Upper lobe of left lung (tissue), 6 donors: ENCODE measurements around the gene CRB1. TPM values are rescaled to one million over a fixed set of nuclear protein-coding genes. Genes with fewer than 3 reads are reported as not detected.

ENCODE experiments used
- ATAC-seq, 2 donors: fragments of 200-7000 bp; cut with Tn5 transposase; one replicate each; pipeline ENCODE4 v1.9.1; 2022; ENCODE audit warnings: mild to moderate bottlenecking in 2 of 2, moderate library complexity in 2 of 2; ENCODE audit not compliant: low FRiP score in 2 of 2
- DNase-seq, 2 donors: peaks; one replicate each; pipeline ENCODE4 v3.0.0-alpha.2; 2019 to 2020
- H3K27ac ChIP-seq, 4 donors: fragments of 200-600 bp; sonication (generic); one replicate each; pipeline ENCODE4 v1.5.1; 2016 to 2019
- H3K27me3 ChIP-seq, 4 donors: fragments of 200-600 bp; sonication (generic); one replicate each; pipeline ENCODE4 v1.5.1; 2017 to 2019
- H3K36me3 ChIP-seq, 4 donors: fragments of 200-600 bp; sonication (generic); one replicate each; pipeline ENCODE4 v1.5.1; 2016 to 2019
- H3K4me1 ChIP-seq, 4 donors: fragments of 200-600 bp; sonication (generic); one replicate each; pipeline ENCODE4 v1.5.1; 2018 to 2019
- H3K4me3 ChIP-seq, 4 donors: fragments of 200-600 bp; sonication (generic); one replicate each; pipeline ENCODE4 v1.5.1; 2017 to 2019; ENCODE audit warnings: mild to moderate bottlenecking in 2 of 4, moderate library complexity in 1 of 4
- H3K9me3 ChIP-seq, 4 donors: fragments of 200-600 bp; sonication (generic); one replicate each; pipeline ENCODE4 v1.5.1; 2018 to 2019
- CTCF ChIP-seq, 6 experiments: fragments of 450-650 bp in 4 of 6; fragments of 200-600 bp in 2 of 6; sonication (generic) in 2 of 6; IDR thresholded peaks; one replicate each; pipeline ENCODE4 v1.5.1; 2016 to 2019; ENCODE audit warnings: antibody characterized with exemption in 6 of 6
- EP300 ChIP-seq, 4 donors: sonication (generic); formaldehyde crosslinking; IDR thresholded peaks; one replicate each; pipeline ENCODE4 v1.5.1; 2017; ENCODE audit warnings: antibody characterized with exemption in 4 of 4, control low read depth in 2 of 4
- POLR2A ChIP-seq, 4 donors: fragments of 450-650 bp; IDR thresholded peaks; one replicate each; pipeline ENCODE4 v1.5.1; 2016 to 2017; ENCODE audit warnings: antibody characterized with exemption in 4 of 4, mild to moderate bottlenecking in 2 of 4
- POLR2AphosphoS5 ChIP-seq, 2 donors: sonication (generic); formaldehyde crosslinking; IDR thresholded peaks; one replicate each; pipeline ENCODE4 v1.5.1; 2017; ENCODE audit warnings: antibody characterized with exemption in 2 of 2
- WGBS, 2 donors: methylation state at CpG; one replicate each; pipeline ENCODE4 v1.1.5; 2017 to 2018; 5-methylcytosine and 5-hydroxymethylcytosine counted together
- total RNA-seq, 6 donors: library from RNA; depleted of rRNA in 4 of 6; stranded (reverse); fragments of >200 nt in 4 of 6; gene quantifications; one replicate each; pipeline versions ENCODE4 v1.1.0 to v1.2.1, GENCODE V29; 2016 to 2021
- donor health status: DM: no; HTN: no; CAD: no; lungs with moderate emphysema.
- donor health status: DM: no; HTN: yes; CAD: no; lungs with severe emphysema.

The CRB1 gene
- total RNA-seq, 6 donors from 2014 or later = 0.11 to 0.98 (median 0.15) TPM; not detected in 1

- Histone ChIP-seq H3K27ac (no peak overlapping the region), H3K27me3 (no peaks in the 10 kb centered on the region), H3K9me3 (no peaks in the 10 kb centered on the region), H3K4me1 (no peaks in the 10 kb centered on the region), H3K4me3 (no peak overlapping the region), H3K36me3 (no peaks in the 10 kb centered on the region)
- no peak for TF ChIP-seq POLR2AphosphoS5 (IDR thresholded peaks at IDR 0.05)
- no peak for TF ChIP-seq EP300 (IDR thresholded peaks at IDR 0.05)
- no peak for TF ChIP-seq CTCF (IDR thresholded peaks at IDR 0.05)
- no peak for TF ChIP-seq POLR2A (IDR thresholded peaks at IDR 0.05)
- 68 to 70% methylated on average over 2 of the region's 2 CpGs for WGBS, 2 donors
- no peak for DNase-seq
- ATAC-seq = no peak
Observed at GRCh38 chr1:197250616-197251015, 17.4 kb upstream of the CRB1 start.

- ATAC-seq (no peak), DNase-seq (no peak)
- Histone ChIP-seq H3K4me1 (no peaks in the 10 kb centered on the region), H3K9me3 (no peaks in the 10 kb centered on the region), H3K27me3 (no peaks in the 10 kb centered on the region), H3K36me3 (no peaks in the 10 kb centered on the region), H3K4me3 (no peak overlapping the region), H3K27ac (no peak overlapping the region)
- TF ChIP-seq POLR2AphosphoS5 (IDR thresholded peaks at IDR 0.05) (no peak), POLR2A (IDR thresholded peaks at IDR 0.05) (no peak), EP300 (IDR thresholded peaks at IDR 0.05) (no peak), CTCF (IDR thresholded peaks at IDR 0.05) (no peak)
- WGBS, 2 donors = 54 to 63% methylated on average over 4 of the region's 4 CpGs
Observed at GRCh38 chr1:197252973-197253372, 15.1 kb upstream of the CRB1 start.

GRCh38 chr1:197254866-197255265 lies 13.2 kb upstream of the CRB1 start:
- TF ChIP-seq POLR2AphosphoS5 (IDR thresholded peaks at IDR 0.05) (no peak), EP300 (IDR thresholded peaks at IDR 0.05) (no peak), CTCF (IDR thresholded peaks at IDR 0.05) (no peak), POLR2A (IDR thresholded peaks at IDR 0.05) (no peak)
- 31 to 46% methylated on average over 1 of the region's 1 CpG for WGBS, 2 donors
- no peaks in the 10 kb centered on the region for H3K36me3 ChIP-seq

GRCh38 chr1:197264936-197265567 lies 3.0 kb upstream of the CRB1 start:
- H3K27ac ChIP-seq = no peak overlapping the region
- TF ChIP-seq POLR2A (IDR thresholded peaks at IDR 0.05) (no peak), CTCF (IDR thresholded peaks at IDR 0.05) (no peak), POLR2AphosphoS5 (IDR thresholded peaks at IDR 0.05) (no peak), EP300 (IDR thresholded peaks at IDR 0.05) (no peak)
- no peak overlapping the region for H3K4me3 ChIP-seq
- no peaks in the 10 kb centered on the region for H3K36me3 ChIP-seq
- ATAC-seq (no peak), DNase-seq (no peak)
- no peaks in the 10 kb centered on the region for H3K27me3 ChIP-seq
- H3K9me3 ChIP-seq = no peaks in the 10 kb centered on the region
- 97 to 100% methylated on average over 1 of the region's 1 CpG for WGBS, 2 donors
- no peaks in the 10 kb centered on the region for H3K4me1 ChIP-seq

More at GRCh38 chr1:197254866-197255265, 13.2 kb upstream of the CRB1 start:
- no peaks in the 10 kb centered on the region for H3K9me3 ChIP-seq
- ATAC-seq (no peak), DNase-seq (no peak)
- H3K4me3 ChIP-seq = no peak overlapping the region
- no peaks in the 10 kb centered on the region for H3K27me3 ChIP-seq
- H3K4me1 ChIP-seq = no peaks in the 10 kb centered on the region
- no peak overlapping the region for H3K27ac ChIP-seq

- Histone ChIP-seq H3K36me3 (no peaks in the 10 kb centered on the region), H3K9me3 (no peaks in the 10 kb centered on the region), H3K4me1 (no peaks in the 10 kb centered on the region), H3K27me3 (no peaks in the 10 kb centered on the region), H3K27ac (no peak overlapping the region), H3K4me3 (no peak overlapping the region)
- no peak for ATAC-seq
- DNase-seq = no peak
- WGBS, 2 donors = 52 to 54% methylated on average over 6 of the region's 6 CpGs
- TF ChIP-seq EP300 (IDR thresholded peaks at IDR 0.05) = no peak
- no peak for TF ChIP-seq CTCF (IDR thresholded peaks at IDR 0.05)
- no peak for TF ChIP-seq POLR2A (IDR thresholded peaks at IDR 0.05)
- no peak for TF ChIP-seq POLR2AphosphoS5 (IDR thresholded peaks at IDR 0.05)
Observed at GRCh38 chr1:197269053-197269452, 1.0 kb downstream of the CRB1 start.
